HEK293 (cell line): ENCODE measurements around the gene ERMP1.

Experiments
- CTCF ChIA-PET: fragments of 350-600 bp; formaldehyde crosslinking; extraction: SDS; loops from one replicate; lab custom pipeline; 2021; ENCODE audit warnings: antibody characterized with exemption; lab: Yijun Ruan, JAX
- POLR2A ChIA-PET: fragments of 300-600 bp; formaldehyde crosslinking; extraction: SDS; loops from one replicate; lab custom pipeline; 2020; ENCODE audit warnings: antibody characterized with exemption, inconsistent platforms; lab: Yijun Ruan, JAX
- H3K27ac ChIP-seq: fragments of 200-500 bp; sonication (Bioruptor generic); 2 replicates; pipeline ENCODE4 v1.5.1; 2014; ENCODE audit warnings: low read depth, low read length, control low read depth, inconsistent platforms; ENCODE audit errors: extremely low read depth
- H3K36me3 ChIP-seq, 2 experiments: fragments of 200-500 bp in 1 of 2; sonication (Bioruptor generic) in 1 of 2; 1 replicate in 1 of 2; 2 replicates in 1 of 2; pipeline ENCODE4 v1.5.1; 2014 to 2017; ENCODE audit warnings: inconsistent platforms in 2 of 2, low read length in 2 of 2; ENCODE audit not compliant: control insufficient read depth in 2 of 2, insufficient read depth in 1 of 2
- H3K4me1 ChIP-seq: fragments of 200-500 bp; sonication (Bioruptor generic); 2 replicates; pipeline ENCODE4 v1.5.1; 2014; ENCODE audit warnings: mild to moderate bottlenecking, low read length, inconsistent platforms; ENCODE audit not compliant: control insufficient read depth, insufficient read depth
- H3K4me3 ChIP-seq: 2 replicates; pipeline ENCODE4 v1.5.1; 2011; ENCODE audit warnings: low read depth, mild to moderate bottlenecking, control low read depth, low read length, moderate library complexity
- H3K9me3 ChIP-seq: fragments of 200-500 bp; sonication (Bioruptor generic); 2 replicates; pipeline ENCODE4 v1.5.1; 2014; ENCODE audit warnings: low read depth, low read length, inconsistent platforms; ENCODE audit not compliant: control insufficient read depth, insufficient read depth
- BCL11B ChIP-seq: fragments of 450-650 bp; formaldehyde crosslinking; IDR thresholded peaks from 2 replicates; pipeline ENCODE4 v1.5.1; 2016; ENCODE audit warnings: low read depth, missing biosample characterization, missing genetic modification characterization
- KLF10 ChIP-seq: fragments of 450-650 bp; IDR thresholded peaks from 2 replicates; pipeline ENCODE4 v1.5.1; 2018; ENCODE audit warnings: missing biosample characterization, mild to moderate bottlenecking, missing genetic modification characterization
- MYNN ChIP-seq: fragments of 450-650 bp; formaldehyde crosslinking; IDR thresholded peaks from 2 replicates; pipeline ENCODE4 v1.5.1; 2016; ENCODE audit warnings: missing biosample characterization, missing genetic modification characterization, borderline replicate concordance
- PRDM1 ChIP-seq: fragments of 450-650 bp; formaldehyde crosslinking; IDR thresholded peaks from 2 replicates; pipeline ENCODE4; 2016; ENCODE audit warnings: missing biosample characterization, missing genetic modification characterization
- ZBTB1 ChIP-seq: fragments of 450-650 bp; formaldehyde crosslinking; IDR thresholded peaks from 2 replicates; pipeline ENCODE4 v1.5.1; 2016; ENCODE audit warnings: missing biosample characterization, missing genetic modification characterization
- ZBTB17 ChIP-seq: fragments of 450-650 bp; formaldehyde crosslinking; IDR thresholded peaks from 2 replicates; pipeline ENCODE4 v1.5.1; 2016; ENCODE audit warnings: missing biosample characterization, missing genetic modification characterization
- ZNF133 ChIP-seq: fragments of 450-650 bp; formaldehyde crosslinking; IDR thresholded peaks from 2 replicates; pipeline ENCODE4 v1.5.1; 2016; ENCODE audit warnings: missing biosample characterization, missing genetic modification characterization
- ZNF157 ChIP-seq: fragments of 450-650 bp; formaldehyde crosslinking; IDR thresholded peaks from 2 replicates; pipeline ENCODE4 v1.5.1; 2016; ENCODE audit warnings: missing biosample characterization, missing genetic modification characterization
- ZNF350 ChIP-seq: fragments of 450-650 bp; formaldehyde crosslinking; IDR thresholded peaks from 2 replicates; pipeline ENCODE4 v1.5.0; 2017; ENCODE audit warnings: missing biosample characterization, mild to moderate bottlenecking, missing genetic modification characterization
- ZNF423 ChIP-seq: fragments of 450-650 bp; formaldehyde crosslinking; IDR thresholded peaks from 2 replicates; pipeline ENCODE4 v1.5.1; 2016; ENCODE audit warnings: missing biosample characterization, missing genetic modification characterization
- ZNF529 ChIP-seq: fragments of 450-650 bp; formaldehyde crosslinking; IDR thresholded peaks from 2 replicates; pipeline ENCODE4 v1.5.1; 2017; ENCODE audit warnings: missing genetic modification characterization, missing biosample characterization; ENCODE audit not compliant: insufficient replicate concordance
- ZNF596 ChIP-seq: fragments of 450-650 bp; IDR thresholded peaks from 2 replicates; pipeline ENCODE4 v1.5.0; 2018; ENCODE audit warnings: missing biosample characterization, mild to moderate bottlenecking, missing genetic modification characterization, moderate library complexity
- ZNF654 ChIP-seq: fragments of 450-650 bp; formaldehyde crosslinking; IDR thresholded peaks from 2 replicates; pipeline ENCODE4 v1.5.1; 2016; ENCODE audit warnings: low read depth, missing biosample characterization, missing genetic modification characterization
- ZNF707 ChIP-seq: fragments of 450-650 bp; formaldehyde crosslinking; IDR thresholded peaks from 2 replicates; pipeline ENCODE4 v1.5.1; 2016; ENCODE audit warnings: missing biosample characterization, missing genetic modification characterization
- TF ChIP-seq, protein P1 (sequence below): fragments of 450-650 bp; formaldehyde crosslinking; IDR thresholded peaks from 2 replicates; pipeline ENCODE4 v1.5.1; 2016; ENCODE audit warnings: missing biosample characterization, missing genetic modification characterization
- TF ChIP-seq, protein P2 (sequence below): fragments of 450-650 bp; formaldehyde crosslinking; IDR thresholded peaks from 2 replicates; pipeline ENCODE4 v1.5.1; 2017; ENCODE audit warnings: missing biosample characterization, missing genetic modification characterization
- TF ChIP-seq, protein P3 (sequence below): fragments of 450-650 bp; formaldehyde crosslinking; IDR thresholded peaks from 2 replicates; pipeline ENCODE4 v1.5.1; 2016; ENCODE audit warnings: missing biosample characterization, missing genetic modification characterization
- TF ChIP-seq, protein P4 (sequence below): fragments of 450-650 bp; formaldehyde crosslinking; IDR thresholded peaks from 2 replicates; pipeline ENCODE4 v1.5.1; 2016; ENCODE audit warnings: missing biosample characterization, missing genetic modification characterization
- TF ChIP-seq, protein P5 (sequence below): sonication (generic); formaldehyde crosslinking; IDR thresholded peaks from 2 replicates; pipeline ENCODE4 v1.8.1; 2022; ENCODE audit warnings: mild to moderate bottlenecking, moderate library complexity, missing genetic modification reagents

ERMP1 gene

DNA sequence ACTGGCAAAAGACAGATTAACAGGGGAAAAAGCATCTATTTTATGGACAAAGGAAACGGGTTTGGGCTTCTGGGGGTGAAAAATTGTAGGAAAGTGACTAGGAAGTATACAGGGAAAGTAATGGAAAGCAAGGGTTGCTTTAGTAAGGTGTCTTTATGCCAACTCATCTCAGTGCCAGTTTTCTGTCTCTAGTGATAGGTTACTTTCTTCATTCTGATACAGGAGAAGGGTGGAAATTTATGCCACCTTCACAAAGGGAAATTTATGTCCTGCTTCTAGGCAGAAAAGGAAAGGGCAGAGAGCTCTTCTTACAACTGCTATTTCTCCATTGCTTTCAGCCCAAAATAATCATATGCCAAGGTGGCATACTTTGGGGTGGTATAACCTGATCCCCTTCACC lies 20.1 kb upstream of the ERMP1 start:
- POLR2A ChIA-PET = interaction anchor here (0.6 to 1.0 kb wide), 3 partner anchors 20 to 221 kb away, joined by 3 to 5 read pairs (median 3); partner anchors contain the start of gene ERMP1

DNA sequence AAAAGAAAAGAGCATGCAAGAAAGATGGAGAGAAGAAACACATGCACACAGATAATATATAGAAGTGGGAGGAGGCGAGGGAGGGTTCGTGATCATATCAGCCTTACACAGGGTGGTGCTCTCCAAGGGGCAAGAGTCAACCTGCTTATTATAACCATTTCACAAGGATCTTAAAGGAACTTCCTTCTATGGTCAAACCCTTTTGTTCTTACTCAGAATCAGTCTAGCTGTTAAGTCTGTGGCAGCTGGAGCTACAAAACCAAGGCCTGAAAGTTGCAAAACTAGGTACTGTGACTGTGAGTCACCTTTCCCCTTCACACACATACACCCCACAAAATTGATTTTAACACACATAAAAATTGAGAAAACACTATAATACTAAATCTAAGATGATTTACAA lies 18.5 kb upstream of the ERMP1 start:
- TF ChIP-seq, protein P1, sequence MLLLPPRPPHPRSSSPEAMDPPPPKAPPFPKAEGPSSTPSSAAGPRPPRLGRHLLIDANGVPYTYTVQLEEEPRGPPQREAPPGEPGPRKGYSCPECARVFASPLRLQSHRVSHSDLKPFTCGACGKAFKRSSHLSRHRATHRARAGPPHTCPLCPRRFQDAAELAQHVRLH = no peak
- TF ChIP-seq MYNN (tag by site-specific recombination) (no peak), ZNF423 (tag by site-specific recombination) (no peak), ZNF133 (tag by site-specific recombination) (no peak), ZNF157 (tag by site-specific recombination) (no peak), ZNF596 (tag by site-specific recombination) (no peak), ZNF350 (tag by site-specific recombination) (no peak), ZBTB17 (tag by site-specific recombination) (no peak), KLF10 (tag by site-specific recombination) (no peak), BCL11B (no peak), ZNF654 (tag by site-specific recombination) (no peak), ZBTB1 (tag by site-specific recombination) (no peak), ZNF707 (tag by site-specific recombination) (no peak)
- TF ChIP-seq, protein P2, sequence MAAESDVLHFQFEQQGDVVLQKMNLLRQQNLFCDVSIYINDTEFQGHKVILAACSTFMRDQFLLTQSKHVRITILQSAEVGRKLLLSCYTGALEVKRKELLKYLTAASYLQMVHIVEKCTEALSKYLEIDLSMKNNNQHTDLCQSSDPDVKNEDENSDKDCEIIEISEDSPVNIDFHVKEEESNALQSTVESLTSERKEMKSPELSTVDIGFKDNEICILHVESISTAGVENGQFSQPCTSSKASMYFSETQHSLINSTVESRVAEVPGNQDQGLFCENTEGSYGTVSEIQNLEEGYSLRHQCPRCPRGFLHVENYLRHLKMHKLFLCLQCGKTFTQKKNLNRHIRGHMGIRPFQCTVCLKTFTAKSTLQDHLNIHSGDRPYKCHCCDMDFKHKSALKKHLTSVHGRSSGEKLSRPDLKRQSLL (tag by site-specific recombination) = no peak
- TF ChIP-seq, protein P3, sequence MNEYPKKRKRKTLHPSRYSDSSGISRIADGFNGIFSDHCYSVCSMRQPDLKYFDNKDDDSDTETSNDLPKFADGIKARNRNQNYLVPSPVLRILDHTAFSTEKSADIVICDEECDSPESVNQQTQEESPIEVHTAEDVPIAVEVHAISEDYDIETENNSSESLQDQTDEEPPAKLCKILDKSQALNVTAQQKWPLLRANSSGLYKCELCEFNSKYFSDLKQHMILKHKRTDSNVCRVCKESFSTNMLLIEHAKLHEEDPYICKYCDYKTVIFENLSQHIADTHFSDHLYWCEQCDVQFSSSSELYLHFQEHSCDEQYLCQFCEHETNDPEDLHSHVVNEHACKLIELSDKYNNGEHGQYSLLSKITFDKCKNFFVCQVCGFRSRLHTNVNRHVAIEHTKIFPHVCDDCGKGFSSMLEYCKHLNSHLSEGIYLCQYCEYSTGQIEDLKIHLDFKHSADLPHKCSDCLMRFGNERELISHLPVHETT (tag by site-specific recombination) = no peak
- TF ChIP-seq, protein P4, sequence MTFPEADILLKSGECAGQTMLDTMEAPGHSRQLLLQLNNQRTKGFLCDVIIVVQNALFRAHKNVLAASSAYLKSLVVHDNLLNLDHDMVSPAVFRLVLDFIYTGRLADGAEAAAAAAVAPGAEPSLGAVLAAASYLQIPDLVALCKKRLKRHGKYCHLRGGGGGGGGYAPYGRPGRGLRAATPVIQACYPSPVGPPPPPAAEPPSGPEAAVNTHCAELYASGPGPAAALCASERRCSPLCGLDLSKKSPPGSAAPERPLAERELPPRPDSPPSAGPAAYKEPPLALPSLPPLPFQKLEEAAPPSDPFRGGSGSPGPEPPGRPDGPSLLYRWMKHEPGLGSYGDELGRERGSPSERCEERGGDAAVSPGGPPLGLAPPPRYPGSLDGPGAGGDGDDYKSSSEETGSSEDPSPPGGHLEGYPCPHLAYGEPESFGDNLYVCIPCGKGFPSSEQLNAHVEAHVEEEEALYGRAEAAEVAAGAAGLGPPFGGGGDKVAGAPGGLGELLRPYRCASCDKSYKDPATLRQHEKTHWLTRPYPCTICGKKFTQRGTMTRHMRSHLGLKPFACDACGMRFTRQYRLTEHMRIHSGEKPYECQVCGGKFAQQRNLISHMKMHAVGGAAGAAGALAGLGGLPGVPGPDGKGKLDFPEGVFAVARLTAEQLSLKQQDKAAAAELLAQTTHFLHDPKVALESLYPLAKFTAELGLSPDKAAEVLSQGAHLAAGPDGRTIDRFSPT = no peak
- TF ChIP-seq, protein P5, sequence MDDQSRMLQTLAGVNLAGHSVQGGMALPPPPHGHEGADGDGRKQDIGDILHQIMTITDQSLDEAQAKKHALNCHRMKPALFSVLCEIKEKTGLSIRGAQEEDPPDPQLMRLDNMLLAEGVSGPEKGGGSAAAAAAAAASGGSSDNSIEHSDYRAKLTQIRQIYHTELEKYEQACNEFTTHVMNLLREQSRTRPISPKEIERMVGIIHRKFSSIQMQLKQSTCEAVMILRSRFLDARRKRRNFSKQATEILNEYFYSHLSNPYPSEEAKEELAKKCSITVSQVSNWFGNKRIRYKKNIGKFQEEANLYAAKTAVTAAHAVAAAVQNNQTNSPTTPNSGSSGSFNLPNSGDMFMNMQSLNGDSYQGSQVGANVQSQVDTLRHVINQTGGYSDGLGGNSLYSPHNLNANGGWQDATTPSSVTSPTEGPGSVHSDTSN (CRISPR knock-in tag) = no peak
- CTCF ChIA-PET = interaction anchor here (1.1 to 1.7 kb wide), 2 partner anchors 14 to 35 kb away, joined by 3 to 4 read pairs; no protein-coding TSS in a partner anchor
- POLR2A ChIA-PET = no interaction called here
- Histone ChIP-seq H3K4me1 (no peaks in the 10 kb centered on the region), H3K27ac (no peak overlapping the region), H3K9me3 (no peaks in the 10 kb centered on the region), H3K36me3 (no peaks in the 10 kb centered on the region), H3K4me3 (no peak overlapping the region)

More for the DNA sequence above, 20.1 kb upstream of the ERMP1 start:
- CTCF ChIA-PET = interaction anchor here (0.5 to 1.1 kb wide), 5 partner anchors 20 to 196 kb away, joined by 3 read pairs; partner anchors contain the start of gene ERMP1
- H3K4me3 ChIP-seq = no peak overlapping the region
- no peaks in the 10 kb centered on the region for H3K36me3 ChIP-seq
- no peaks in the 10 kb centered on the region for H3K4me1 ChIP-seq
- TF ChIP-seq ZNF529 (tag by site-specific recombination) (no peak), PRDM1 (tag by site-specific recombination) (peak; percentile 52)
- H3K27ac ChIP-seq = no peak overlapping the region
- no peaks in the 10 kb centered on the region for H3K9me3 ChIP-seq
